Muscle of leg (tissue), 11 donors: ENCODE results near the gene CSRP1. TPM values are rescaled to one million over a fixed set of nuclear protein-coding genes. Genes with fewer than 3 reads are reported as not detected.

Experiments used
- DNase-seq: peaks from one replicate; pipeline ENCODE4 v3.0.0; 2013
- H3K27ac ChIP-seq: one replicate; pipeline ENCODE4 v1.5.1; 2013; ENCODE audit warnings: mild to moderate bottlenecking, low read length, control low read depth
- H3K27me3 ChIP-seq: one replicate; pipeline ENCODE4 v1.6.1; 2013; ENCODE audit warnings: low read length; ENCODE audit not compliant: control insufficient read depth, insufficient read depth
- H3K36me3 ChIP-seq: one replicate; pipeline ENCODE4 v1.6.1; 2013; ENCODE audit warnings: low read length; ENCODE audit not compliant: control insufficient read depth, insufficient read depth
- H3K4me1 ChIP-seq: one replicate; pipeline ENCODE4 v1.6.1; 2013; ENCODE audit warnings: low read length; ENCODE audit not compliant: control insufficient read depth, insufficient read depth
- H3K4me3 ChIP-seq: one replicate; pipeline ENCODE4 v1.5.1; 2013; ENCODE audit warnings: low read length, control low read depth
- H3K9me3 ChIP-seq: replicated peaks from 2 replicates; pipeline ENCODE4 v1.6.1; 2013; ENCODE audit warnings: low read depth, low read length; ENCODE audit not compliant: control insufficient read depth
- WGBS: methylation state at CpG from one replicate; pipeline ENCODE4 v1.1.5; 2013; ENCODE audit warnings: missing lambda C conversion rate; ENCODE audit not compliant: insufficient coverage; 5-methylcytosine and 5-hydroxymethylcytosine counted together
- polyA plus RNA-seq, 8 donors: library from polyadenylated mRNA; unstranded; fragments of 120-200 nt; gene quantifications; one replicate each; pipeline versions ENCODE4 v1.2.1 to v1.2.3, GENCODE V29; 2013; ENCODE audit warnings: inconsistent platforms in 1 of 8, low replicate concordance in 1 of 8; ENCODE audit not compliant: insufficient read length in 8 of 8, insufficient read depth in 1 of 8
- total RNA-seq: library from RNA; stranded (reverse); fragments of 120-200 nt; gene quantifications from one replicate; pipeline ENCODE4 v1.2.4, GENCODE V29; 2013

CSRP1 gene
- total and polyA plus RNA-seq, 9 donors = 36.2 to 77.0 (median 47.0) TPM

- H3K27ac ChIP-seq = no peak overlapping the region
Observed at GRCh38 chr1:201457508-201457960, 49.4 kb downstream of the CSRP1 start.

GRCh38 chr1:201456499-201457309, 50.2 kb downstream of the CSRP1 start:
- H3K4me1 ChIP-seq = peaks cover 20% of the 10 kb centered on the region
- no peak overlapping the region for H3K4me3 ChIP-seq
- no peaks in the 10 kb centered on the region for H3K36me3 ChIP-seq
- H3K27me3 ChIP-seq = peaks cover 2% of the 10 kb centered on the region
- H3K27ac ChIP-seq = peak overlapping the region; percentile 60
- WGBS = 40% methylated on average over 2 of the region's 11 CpGs
- H3K9me3 ChIP-seq = no peaks in the 10 kb centered on the region
- DNase-seq = peak; percentile 89

More at GRCh38 chr1:201457508-201457960, 49.4 kb downstream of the CSRP1 start:
- no peak overlapping the region for H3K4me3 ChIP-seq
- H3K4me1 ChIP-seq = peaks cover 22% of the 10 kb centered on the region
- H3K27me3 ChIP-seq = peaks cover 2% of the 10 kb centered on the region
- no peaks in the 10 kb centered on the region for H3K36me3 ChIP-seq
- no peak for DNase-seq
- no peaks in the 10 kb centered on the region for H3K9me3 ChIP-seq
- WGBS = 58% methylated on average over 3 of the region's 4 CpGs

GRCh38 chr1:201455098-201455497, 51.8 kb downstream of the CSRP1 start:
- WGBS = 56% methylated on average over 5 of the region's 6 CpGs

GRCh38 chr1:201454608-201455007, 52.3 kb downstream of the CSRP1 start:
- Histone ChIP-seq H3K4me3 (no peak overlapping the region), H3K4me1 (peaks cover 32% of the 10 kb centered on the region), H3K9me3 (no peaks in the 10 kb centered on the region), H3K36me3 (no peaks in the 10 kb centered on the region), H3K27ac (no peak overlapping the region), H3K27me3 (peaks cover 2% of the 10 kb centered on the region)
- 75% methylated on average over 1 of the region's 4 CpGs for WGBS
- DNase-seq = no peak

More at GRCh38 chr1:201455098-201455497, 51.8 kb downstream of the CSRP1 start:
- DNase-seq = no peak
- Histone ChIP-seq H3K4me3 (no peak overlapping the region), H3K9me3 (no peaks in the 10 kb centered on the region), H3K36me3 (no peaks in the 10 kb centered on the region), H3K27ac (no peak overlapping the region), H3K4me1 (peaks cover 28% of the 10 kb centered on the region), H3K27me3 (peaks cover 2% of the 10 kb centered on the region)

- no peaks in the 10 kb centered on the region for H3K9me3 ChIP-seq
- no peak overlapping the region for H3K4me3 ChIP-seq
- no peaks in the 10 kb centered on the region for H3K27me3 ChIP-seq
- H3K27ac ChIP-seq = no peak overlapping the region
- WGBS = no CpG with 5 or more reads among the region's 4 CpGs
- DNase-seq = no peak
- H3K4me1 ChIP-seq = peaks cover 46% of the 10 kb centered on the region
- H3K36me3 ChIP-seq = no peaks in the 10 kb centered on the region
Observed at GRCh38 chr1:201452866-201453265, 54.1 kb downstream of the CSRP1 start.

GRCh38 chr1:201450721-201451291, 56.1 kb downstream of the CSRP1 start:
- Histone ChIP-seq H3K27ac (peak overlapping the region; percentile 74), H3K4me1 (peaks cover 38% of the 10 kb centered on the region), H3K9me3 (no peaks in the 10 kb centered on the region), H3K36me3 (no peaks in the 10 kb centered on the region), H3K4me3 (no peak overlapping the region), H3K27me3 (no peaks in the 10 kb centered on the region)
- DNase-seq = peak; percentile 90
- WGBS = 5% methylated on average over 11 of the region's 12 CpGs

GRCh38 chr1:201448990-201449389, 57.9 kb downstream of the CSRP1 start:
- no CpG with 5 or more reads among the region's 5 CpGs for WGBS
- H3K27me3 ChIP-seq = no peaks in the 10 kb centered on the region
- DNase-seq = no peak
- no peak overlapping the region for H3K4me3 ChIP-seq
- no peak overlapping the region for H3K27ac ChIP-seq
- no peaks in the 10 kb centered on the region for H3K9me3 ChIP-seq
- H3K36me3 ChIP-seq = no peaks in the 10 kb centered on the region
- H3K4me1 ChIP-seq = peaks cover 38% of the 10 kb centered on the region

GRCh38 chr1:201447903-201448871, 58.7 kb downstream of the CSRP1 start:
- WGBS = 18% methylated on average over 8 of the region's 20 CpGs
- DNase-seq = peak; percentile 67
- Histone ChIP-seq H3K4me3 (no peak overlapping the region), H3K36me3 (no peaks in the 10 kb centered on the region), H3K27ac (peak overlapping the region; percentile 20), H3K4me1 (peaks cover 38% of the 10 kb centered on the region), H3K27me3 (no peaks in the 10 kb centered on the region), H3K9me3 (no peaks in the 10 kb centered on the region)

- Histone ChIP-seq H3K36me3 (no peaks in the 10 kb centered on the region), H3K27ac (no peak overlapping the region), H3K9me3 (peaks cover 5% of the 10 kb centered on the region), H3K27me3 (no peaks in the 10 kb centered on the region), H3K4me1 (peaks cover 21% of the 10 kb centered on the region), H3K4me3 (no peak overlapping the region)
- 64% methylated on average over 3 of the region's 6 CpGs for WGBS
- no peak for DNase-seq
Observed at GRCh38 chr1:201445310-201445709, 61.6 kb downstream of the CSRP1 start.
